HTERT RPE-1 (cell line): Measurements from ENCODE around the gene PDE4C.
"Not testable (repeated sequence)": the region's sequence is repeated elsewhere in the genome, so short reads cannot be mapped to it uniquely, and the experiment has no call there.

Experiments
- in situ Hi-C: fragments of 300-500 bp; cut with MboI; formaldehyde crosslinking; loops from 4 replicates; pipeline ENCODE4 v1.14.3; 2020; ENCODE audit warnings: low sequenced_read_pairs

The PDE4C gene

GRCh38 chr19:18224525-18225354, 1.5 kb downstream of the PDE4C start:
- in situ Hi-C loops: no loop called here

DNA sequence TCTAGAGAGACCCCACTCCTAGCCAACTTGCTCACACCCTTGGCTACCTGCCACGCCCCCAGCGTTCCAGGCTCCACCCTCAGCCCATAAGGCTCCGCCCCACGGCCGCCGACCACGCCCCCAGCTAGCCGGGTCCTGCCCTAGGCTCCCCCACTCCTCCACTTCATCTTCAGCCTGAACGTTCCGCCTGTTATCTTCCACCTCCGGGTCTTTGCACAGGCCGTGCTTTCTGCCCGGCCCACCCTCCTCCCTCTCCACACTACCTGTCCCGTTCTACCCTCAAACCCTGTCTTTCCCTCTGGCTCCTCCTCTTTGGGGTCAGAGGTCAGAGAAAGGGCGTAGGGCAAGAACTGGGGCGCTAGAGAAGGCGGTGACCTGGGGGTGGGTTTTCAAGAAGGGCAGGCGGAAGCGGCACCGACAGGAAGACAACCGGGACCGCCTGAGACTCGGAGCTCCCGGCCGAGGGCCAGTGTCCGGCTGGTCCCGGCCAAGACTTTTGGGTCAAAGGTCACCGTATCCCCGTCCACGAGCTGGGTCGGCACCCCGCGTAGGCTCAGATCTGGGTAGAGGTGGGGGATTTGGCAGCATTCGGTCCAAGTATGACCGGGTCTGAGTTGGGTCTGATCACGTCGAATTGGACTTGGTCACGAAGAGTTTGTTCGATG, 2.2 kb downstream of the PDE4C start:
- in situ Hi-C loops: no loop called here

- in situ Hi-C loops: no loop called here
These were observed 4.2 kb downstream of the PDE4C start for GRCh38 chr19:18221815-18222725.

DNA sequence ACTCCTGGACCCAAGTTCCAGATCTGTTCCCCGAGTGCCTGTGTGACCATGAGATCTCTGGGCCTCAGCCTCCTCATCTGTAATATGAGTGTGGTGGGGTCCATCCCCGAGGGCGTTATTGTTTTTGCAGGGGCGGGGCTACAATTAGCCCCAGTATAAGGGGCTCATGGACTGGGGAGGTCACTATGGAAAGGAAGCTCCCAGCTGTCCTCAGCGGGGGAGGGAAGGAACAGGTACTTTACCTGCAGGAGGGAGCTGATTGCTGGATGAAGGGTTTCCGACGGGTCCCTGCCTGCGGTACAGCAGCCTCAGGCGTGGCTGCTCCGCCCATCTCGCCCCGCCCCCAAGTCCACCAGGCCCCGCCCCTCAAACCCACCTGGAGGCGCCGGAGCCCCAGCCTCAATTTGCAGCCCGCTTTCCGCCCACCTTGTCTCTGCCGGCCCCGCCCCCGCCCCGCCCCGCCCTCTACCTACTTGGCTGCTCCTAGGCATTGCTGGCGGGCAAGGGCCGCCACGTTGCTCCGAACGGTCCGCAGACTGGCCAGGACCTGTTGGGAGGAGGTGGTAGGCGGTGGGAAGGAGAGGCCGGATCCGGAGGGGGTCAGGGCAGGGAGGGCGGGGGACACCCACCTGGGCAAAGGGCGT, 5.5 kb downstream of the PDE4C start:
- in situ Hi-C loops: no loop called here

GRCh38 chr19:18219911-18220631, 6.2 kb downstream of the PDE4C start:
- in situ Hi-C loops: no loop called here

GRCh38 chr19:18218600-18218999, 7.6 kb downstream of the PDE4C start:
- in situ Hi-C loops: no loop called here

DNA sequence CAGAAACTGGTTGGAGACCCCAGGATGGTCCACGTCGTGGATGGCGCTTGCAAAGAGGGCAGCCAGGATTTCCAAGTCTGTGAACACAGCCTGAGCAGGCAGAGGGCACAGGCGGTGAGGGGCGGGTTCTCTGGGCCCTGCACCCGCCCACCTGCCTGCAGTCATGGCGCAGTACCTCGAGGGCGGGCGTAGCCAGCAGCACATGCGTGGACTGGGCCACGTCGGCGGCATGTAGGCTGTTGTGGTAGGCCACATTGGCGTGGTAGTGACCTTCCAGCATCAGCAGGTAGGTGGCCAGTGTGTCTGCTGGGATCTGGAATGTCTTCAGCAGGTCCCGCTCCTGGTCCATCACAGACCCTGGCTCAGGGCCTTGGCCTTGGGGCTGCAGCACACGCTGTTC, 8.1 kb downstream of the PDE4C start:
- in situ Hi-C loops: no loop called here

- in situ Hi-C loops: no loop called here
These were observed 9.4 kb downstream of the PDE4C start for GRCh38 chr19:18216789-18217188.

DNA sequence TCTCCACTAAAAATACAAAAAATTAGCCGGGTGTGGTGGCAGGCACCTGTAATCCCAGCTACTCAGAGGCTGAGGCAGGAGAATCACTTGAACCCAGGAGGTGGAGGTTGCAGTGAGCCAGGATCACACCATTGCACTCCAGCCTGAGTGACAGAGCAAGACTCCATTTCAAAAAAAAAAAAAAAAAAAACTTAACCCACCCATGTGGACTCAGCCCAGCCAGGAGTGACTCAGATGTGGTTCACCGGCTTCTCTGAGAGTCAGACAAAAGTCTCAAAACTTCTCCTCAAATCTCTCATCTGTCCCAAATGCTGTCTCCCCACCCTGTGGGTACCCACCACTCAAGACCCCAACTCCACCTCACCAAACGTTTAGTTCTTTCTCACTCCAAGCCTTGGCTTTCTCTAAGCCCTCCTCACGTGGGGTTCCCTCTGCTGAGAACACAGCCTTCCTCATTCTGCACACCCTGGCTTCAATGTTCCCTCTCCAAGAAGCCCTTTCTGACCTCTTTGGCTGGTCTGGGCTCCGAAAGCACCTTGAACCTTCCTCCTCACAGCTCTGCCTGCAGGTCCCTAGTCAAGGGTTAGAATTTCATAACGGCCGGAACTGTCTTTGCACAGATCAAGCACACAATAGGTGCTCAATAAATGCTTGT, 11.3 kb downstream of the PDE4C start:
- in situ Hi-C loops: no loop called here

- in situ Hi-C loops: no loop called here
These were observed 14.6 kb downstream of the PDE4C start for GRCh38 chr19:18211683-18212082.

DNA sequence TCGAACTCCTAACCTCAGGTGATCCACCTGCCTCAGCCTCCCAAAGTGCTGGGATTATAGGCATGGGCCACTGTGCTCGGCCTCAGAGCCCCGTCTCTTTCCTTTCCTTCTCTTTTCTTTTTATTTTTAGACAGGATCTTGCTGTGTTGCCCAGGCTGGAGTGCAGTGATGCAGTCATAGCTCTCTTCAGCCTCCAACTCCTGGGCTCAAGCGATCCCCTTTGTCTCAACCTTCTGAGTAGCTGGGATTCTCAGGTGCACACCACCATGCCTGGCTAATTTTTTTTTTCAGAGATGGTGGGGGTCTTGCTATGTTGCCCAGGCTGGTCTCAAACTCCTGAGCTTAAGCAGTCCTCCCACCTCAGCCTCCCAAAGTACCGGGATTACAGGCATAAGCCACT, 16.3 kb downstream of the PDE4C start:
- in situ Hi-C loops: not testable (repeated sequence)

DNA sequence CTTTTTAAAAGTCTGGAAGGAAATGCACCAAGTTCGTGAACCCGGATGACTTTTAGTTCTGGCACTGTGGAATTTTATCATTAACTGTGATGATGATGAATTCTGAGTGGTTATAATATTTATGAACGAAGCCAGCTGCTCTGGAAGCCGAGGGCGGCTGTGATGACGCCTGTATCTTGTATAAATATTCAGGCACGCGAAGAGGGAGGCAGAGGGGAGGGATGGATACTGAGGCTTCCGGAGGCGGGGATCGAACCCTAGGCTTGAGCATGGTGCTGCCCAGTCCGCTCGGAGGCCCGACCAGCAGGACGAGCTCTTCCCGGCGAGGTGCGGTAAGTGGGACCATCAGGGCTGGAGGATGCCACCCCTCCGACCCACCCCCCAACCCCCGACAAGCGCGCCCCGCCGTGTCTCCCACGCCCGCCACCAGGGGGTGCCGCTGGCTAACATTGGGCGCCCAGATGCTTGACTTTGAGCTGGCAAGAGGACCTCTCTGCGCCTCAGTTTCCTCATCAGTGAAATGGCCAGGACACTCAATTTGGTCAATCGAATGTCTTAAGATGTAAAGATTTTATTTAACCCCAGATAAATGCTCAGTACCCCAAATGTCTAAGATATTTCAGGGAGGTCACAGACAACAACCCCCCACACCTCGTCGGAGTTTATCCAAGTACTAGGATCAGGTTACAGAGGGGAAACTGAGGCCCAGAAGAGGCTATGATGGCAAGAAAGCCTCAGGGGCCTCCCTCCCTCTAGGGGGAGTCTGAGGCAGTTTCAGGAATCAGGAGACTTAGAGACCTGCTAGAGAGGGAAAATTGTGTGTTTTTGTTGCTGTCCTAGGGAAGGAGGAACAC, 17.9 kb downstream of the PDE4C start:
- in situ Hi-C loops: no loop called here

- in situ Hi-C loops: no loop called here
These were observed 20.2 kb downstream of the PDE4C start for GRCh38 chr19:18206018-18206417.

DNA sequence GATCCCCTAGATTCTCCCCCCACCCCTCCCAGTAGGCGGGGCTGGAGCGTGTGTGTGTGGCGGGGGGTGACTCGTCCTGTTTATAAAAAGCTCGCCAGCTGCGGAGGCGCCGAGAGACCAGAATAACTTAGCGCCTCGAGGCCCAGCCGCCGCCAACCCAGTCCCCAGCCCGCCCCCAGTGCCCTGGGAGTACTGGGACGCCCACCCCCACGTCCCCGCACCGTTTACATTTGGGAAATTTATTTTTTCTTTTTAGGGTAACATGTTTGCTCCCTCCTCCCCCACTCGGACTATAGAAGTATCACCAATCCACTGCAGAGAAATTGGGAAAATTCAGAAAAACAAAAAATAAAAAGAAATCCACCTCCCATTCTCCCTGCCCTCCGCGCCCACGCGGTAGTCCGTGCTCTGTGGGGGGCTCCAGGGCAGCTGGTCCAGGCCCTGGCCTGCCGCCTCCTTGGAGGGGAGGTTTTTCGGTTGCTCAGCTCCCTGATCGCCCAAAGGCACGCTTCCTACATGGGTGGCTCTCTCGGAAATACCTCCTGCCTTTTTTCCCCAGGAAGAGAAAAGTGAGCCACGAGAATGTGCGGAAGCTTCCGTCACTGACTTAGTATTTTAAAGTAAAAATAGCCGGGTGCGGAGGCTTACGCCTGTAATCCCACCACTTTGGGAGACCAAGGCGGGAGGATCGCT, 20.9 kb downstream of the PDE4C start:
- in situ Hi-C loops: no loop called here

GRCh38 chr19:18204394-18205199, 21.6 kb downstream of the PDE4C start:
- in situ Hi-C loops: no loop called here

DNA sequence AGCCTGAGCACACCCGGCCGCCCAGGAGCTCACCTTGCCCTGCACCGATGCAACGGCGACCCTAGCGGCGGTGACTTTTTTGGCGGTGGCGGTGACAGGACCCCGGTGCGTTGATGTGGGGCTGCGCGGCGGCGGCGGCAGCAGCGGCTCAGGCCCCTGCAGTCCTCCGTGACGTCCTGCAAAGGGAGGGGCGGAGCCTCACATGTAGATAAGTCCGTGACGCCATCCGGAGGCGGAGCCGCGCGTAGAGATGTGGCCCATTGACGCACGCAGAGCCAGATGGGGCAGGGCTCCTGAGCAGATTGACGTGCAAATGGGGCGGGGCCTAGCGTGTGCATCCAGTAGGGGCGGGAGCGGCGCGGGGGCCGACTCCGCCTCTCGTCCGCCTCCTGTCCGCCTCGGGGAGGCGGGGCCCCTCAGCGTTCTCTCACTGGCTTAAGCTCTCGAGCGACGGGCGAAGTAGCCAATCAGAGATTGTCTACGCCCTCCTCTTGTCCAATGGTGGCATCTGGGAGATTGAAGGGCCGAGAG, 22.3 kb downstream of the PDE4C start, which contains the start of gene RAB3A:
RAB3A (minus strand) TSS at position 180 of the 531 bp plus-strand sequence. CDS start 1,302 bp downstream, outside the sequence.
- in situ Hi-C loops: no loop called here

DNA sequence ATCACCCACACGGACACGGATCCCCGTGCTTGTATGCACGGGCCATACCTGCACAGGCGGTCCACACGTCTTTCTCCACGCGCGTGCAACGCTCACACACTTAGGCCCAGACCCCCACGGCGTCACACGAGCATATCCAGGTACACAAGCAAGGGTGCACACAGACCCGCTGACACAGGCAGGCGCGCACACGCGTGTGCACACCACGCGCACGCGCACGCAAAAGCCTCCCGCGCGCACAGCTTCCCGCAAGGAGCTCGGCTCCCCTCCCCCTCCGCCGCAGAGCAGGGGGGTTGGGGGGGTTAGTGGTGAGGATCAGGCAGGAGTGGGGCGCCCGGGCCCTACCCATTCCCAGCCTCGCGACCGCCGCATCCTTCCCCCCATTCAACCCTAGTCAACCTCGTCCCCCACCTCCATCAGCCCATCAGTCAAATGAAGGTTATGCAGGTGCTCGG, 22.8 kb downstream of the PDE4C start:
- in situ Hi-C loops: no loop called here
